Activated T-helper 1 cell treated with anti-CD3 and anti-CD28 coated beads, Interleukin-12 subunit alpha, Interleukin-12 subunit beta, Interleukin-2, Interleukin-4 antibody, amounts not matched to agents 30 ng/mL and 10 ng/mL and 1 ng/mL, durations not matched to agents 14 hours and 24 hours and 36 hours (primary cell): ENCODE results near the gene TTLL11. TPM values are rescaled to one million over a fixed set of nuclear protein-coding genes. Genes with fewer than 3 reads are reported as not detected.

Experiments
- DNase-seq: peaks from one replicate; pipeline ENCODE4 v3.0.0; 2021; ENCODE audit warnings: low spot score
- H3K27ac Mint-ChIP-seq: one replicate; pipeline ENCODE4 v1.8.0; 2021; ENCODE audit warnings: mild to moderate bottlenecking, mixed read lengths
- H3K27me3 Mint-ChIP-seq: one replicate; pipeline ENCODE4 v1.8.0; 2022; ENCODE audit warnings: mild to moderate bottlenecking, moderate library complexity, mixed read lengths; ENCODE audit not compliant: insufficient read depth
- H3K36me3 Mint-ChIP-seq: one replicate; pipeline ENCODE4 v1.8.0; 2021; ENCODE audit warnings: low read depth, mixed read lengths
- H3K4me1 Mint-ChIP-seq: one replicate; pipeline ENCODE4 v1.8.0; 2021; ENCODE audit warnings: low read depth, mixed read lengths
- H3K4me3 Mint-ChIP-seq: one replicate; pipeline ENCODE4 v1.8.0; 2021; ENCODE audit warnings: mild to moderate bottlenecking, moderate library complexity, mixed read lengths
- H3K9me3 Mint-ChIP-seq: one replicate; pipeline ENCODE4 v1.8.0; 2021; ENCODE audit warnings: mixed read lengths
- intact Hi-C: fragments of 100-400 bp; cut with micrococcal nuclease; formaldehyde crosslinking; loops from one replicate; pipeline ENCODE4 v1.15.1; 2024
- total RNA-seq: library from RNA; stranded (reverse); gene quantifications from 2 replicates; pipeline ENCODE4 v1.2.3, GENCODE V29; 2022

Gene TTLL11
- total RNA-seq, 1 donor from 2014 or later, result 3.0 TPM

GRCh38 chr9:121849554-121849953 lies 243.6 kb downstream of the TTLL11 start:
- intact Hi-C loops, result no loop called here
- H3K27ac Mint-ChIP-seq, result no peak overlapping the region
- DNase-seq, result no peak
- H3K27me3 Mint-ChIP-seq, result peaks cover 7% of the 10 kb centered on the region
- H3K36me3 Mint-ChIP-seq, result no peaks in the 10 kb centered on the region
- no peak overlapping the region for H3K4me3 Mint-ChIP-seq
- peaks cover 9% of the 10 kb centered on the region for H3K9me3 Mint-ChIP-seq
- no peaks in the 10 kb centered on the region for H3K4me1 Mint-ChIP-seq

GRCh38 chr9:121844562-121844961 lies 248.5 kb downstream of the TTLL11 start:
- peaks cover 9% of the 10 kb centered on the region for H3K9me3 Mint-ChIP-seq
- intact Hi-C loops, result no loop called here
- no peak overlapping the region for H3K27ac Mint-ChIP-seq
- peaks cover 6% of the 10 kb centered on the region for H3K27me3 Mint-ChIP-seq
- no peaks in the 10 kb centered on the region for H3K36me3 Mint-ChIP-seq
- H3K4me3 Mint-ChIP-seq, result no peak overlapping the region
- H3K4me1 Mint-ChIP-seq, result no peaks in the 10 kb centered on the region
- DNase-seq, result no peak

GRCh38 chr9:121844098-121844497 lies 249.0 kb downstream of the TTLL11 start:
- Mint-ChIP-seq H3K9me3 (peaks cover 6% of the 10 kb centered on the region), H3K27ac (no peak overlapping the region), H3K36me3 (no peaks in the 10 kb centered on the region), H3K27me3 (peaks cover 6% of the 10 kb centered on the region), H3K4me3 (no peak overlapping the region), H3K4me1 (no peaks in the 10 kb centered on the region)
- DNase-seq, result no peak
- intact Hi-C loops, result no loop called here

- Mint-ChIP-seq H3K27me3 (peaks cover 6% of the 10 kb centered on the region), H3K36me3 (no peaks in the 10 kb centered on the region), H3K9me3 (no peaks in the 10 kb centered on the region), H3K4me3 (no peak overlapping the region), H3K27ac (no peak overlapping the region), H3K4me1 (no peaks in the 10 kb centered on the region)
- intact Hi-C loops, result no loop called here
- DNase-seq, result no peak
Observed at GRCh38 chr9:121842612-121842978, 250.5 kb downstream of the TTLL11 start.

- Mint-ChIP-seq H3K27me3 (peaks cover 6% of the 10 kb centered on the region), H3K4me3 (no peak overlapping the region), H3K9me3 (no peaks in the 10 kb centered on the region), H3K4me1 (no peaks in the 10 kb centered on the region), H3K36me3 (no peaks in the 10 kb centered on the region), H3K27ac (no peak overlapping the region)
- intact Hi-C loops, result no loop called here
- DNase-seq, result no peak
Observed at GRCh38 chr9:121841771-121842611, 251.1 kb downstream of the TTLL11 start.

GRCh38 chr9:121840838-121841760 lies 252.0 kb downstream of the TTLL11 start:
- Mint-ChIP-seq H3K27me3 (peaks cover 6% of the 10 kb centered on the region), H3K9me3 (no peaks in the 10 kb centered on the region), H3K36me3 (no peaks in the 10 kb centered on the region), H3K27ac (no peak overlapping the region), H3K4me3 (no peak overlapping the region), H3K4me1 (no peaks in the 10 kb centered on the region)
- intact Hi-C loops, result no loop called here
- no peak for DNase-seq

- intact Hi-C loops, result no loop called here
- H3K4me3 Mint-ChIP-seq, result no peak overlapping the region
- DNase-seq, result no peak
- peaks cover 5% of the 10 kb centered on the region for H3K27me3 Mint-ChIP-seq
- no peak overlapping the region for H3K27ac Mint-ChIP-seq
- no peaks in the 10 kb centered on the region for H3K4me1 Mint-ChIP-seq
- H3K9me3 Mint-ChIP-seq, result no peaks in the 10 kb centered on the region
- H3K36me3 Mint-ChIP-seq, result no peaks in the 10 kb centered on the region
Observed at GRCh38 chr9:121839726-121840500, 253.2 kb downstream of the TTLL11 start.

GRCh38 chr9:121838746-121839669 lies 254.1 kb downstream of the TTLL11 start:
- DNase-seq, result no peak
- intact Hi-C loops, result no loop called here
- H3K27ac Mint-ChIP-seq, result no peak overlapping the region

GRCh38 chr9:121837113-121837961 lies 255.8 kb downstream of the TTLL11 start:
- Mint-ChIP-seq H3K36me3 (no peaks in the 10 kb centered on the region), H3K4me1 (no peaks in the 10 kb centered on the region), H3K4me3 (no peak overlapping the region), H3K27ac (no peak overlapping the region), H3K9me3 (no peaks in the 10 kb centered on the region), H3K27me3 (peaks cover 2% of the 10 kb centered on the region)
- no peak for DNase-seq
- intact Hi-C loops, result no loop called here

More at GRCh38 chr9:121838746-121839669, 254.1 kb downstream of the TTLL11 start:
- no peaks in the 10 kb centered on the region for H3K4me1 Mint-ChIP-seq
- no peaks in the 10 kb centered on the region for H3K27me3 Mint-ChIP-seq
- H3K4me3 Mint-ChIP-seq, result no peak overlapping the region
- H3K9me3 Mint-ChIP-seq, result no peaks in the 10 kb centered on the region
- no peaks in the 10 kb centered on the region for H3K36me3 Mint-ChIP-seq

GRCh38 chr9:121836366-121836885 lies 256.7 kb downstream of the TTLL11 start:
- no peaks in the 10 kb centered on the region for H3K9me3 Mint-ChIP-seq
- no peak for DNase-seq
- H3K27me3 Mint-ChIP-seq, result peaks cover 2% of the 10 kb centered on the region
- no peak overlapping the region for H3K4me3 Mint-ChIP-seq
- intact Hi-C loops, result no loop called here
- H3K27ac Mint-ChIP-seq, result no peak overlapping the region
- no peaks in the 10 kb centered on the region for H3K36me3 Mint-ChIP-seq
- no peaks in the 10 kb centered on the region for H3K4me1 Mint-ChIP-seq
